GM19438 (cell line): ENCODE results near the gene UGT1A5.

Source experiments
- ATAC-seq: cut with Tn5 transposase; IDR thresholded peaks from one replicate; pipeline ENCODE4 v1.9.1; 2021; ENCODE audit warnings: low read depth; ENCODE audit not compliant: unreplicated experiment

UGT1A5 gene

GRCh38 chr2:233712611-233713261 is at the start of gene UGT1A5:
UGT1A5 (plus strand) TSS chr2:233712907; CDS start chr2:233712992, 85 bp downstream.
- no peak for ATAC-seq

DNA sequence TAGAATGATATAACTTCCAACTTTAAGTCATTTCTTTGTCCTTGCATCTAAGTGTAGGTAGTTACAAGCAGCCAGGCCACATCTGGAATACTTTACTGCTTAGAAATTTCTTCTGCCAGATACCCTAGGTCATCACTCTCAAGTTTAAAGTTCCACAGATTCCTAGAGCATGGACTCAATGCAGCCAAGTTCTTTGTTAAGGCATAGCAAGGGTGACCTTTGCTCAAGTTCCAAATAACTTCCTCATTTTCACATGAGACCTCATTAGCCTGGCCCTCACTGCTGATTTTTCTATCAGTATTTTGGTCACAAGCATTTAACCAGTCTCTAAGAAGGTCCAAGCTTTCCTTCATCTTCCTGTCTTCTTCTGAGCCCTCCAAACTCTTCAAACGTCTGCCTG is 48.8 kb upstream of the UGT1A5 start:
- no peak for ATAC-seq

DNA sequence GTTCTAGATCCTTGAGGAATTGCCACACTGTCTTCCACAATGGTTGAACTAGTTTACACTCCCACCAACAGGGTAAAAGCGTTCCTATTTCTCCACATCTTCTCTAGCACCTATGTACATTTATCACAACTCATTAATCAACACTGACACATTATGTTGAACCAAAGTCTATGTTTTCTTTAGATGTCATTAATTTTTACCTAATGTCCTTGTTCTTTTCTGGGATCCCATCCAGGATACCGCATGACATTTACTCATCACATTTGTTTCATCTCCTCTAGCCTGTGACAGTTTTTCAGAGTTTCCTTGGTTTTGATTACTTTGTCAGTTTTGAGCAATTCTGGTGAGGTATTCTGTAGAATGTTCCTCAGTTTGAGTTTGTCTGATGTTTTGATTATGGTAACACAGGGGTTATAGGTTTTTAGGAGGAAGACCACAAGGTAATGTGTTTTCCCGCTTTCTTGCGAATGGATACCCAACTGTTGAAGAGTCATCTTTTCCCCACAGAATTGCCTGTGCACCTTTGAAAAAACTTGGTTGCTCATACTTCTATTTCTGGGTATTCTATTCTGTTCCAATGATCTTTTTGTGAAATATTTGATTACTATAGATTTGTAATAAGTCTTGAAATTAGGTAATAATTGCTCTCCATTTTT is 44.0 kb upstream of the UGT1A5 start:
- no peak for ATAC-seq

- no peak for ATAC-seq
Measured at GRCh38 chr2:233671290-233672161, 41.2 kb upstream of the UGT1A5 start, which contains the start of gene UGT1A9. UGT1A9 (plus strand) TSS chr2:233671898; CDS start chr2:233671935, 37 bp downstream.

GRCh38 chr2:233672886-233673285 is 39.8 kb upstream of the UGT1A5 start:
- ATAC-seq = no peak

DNA sequence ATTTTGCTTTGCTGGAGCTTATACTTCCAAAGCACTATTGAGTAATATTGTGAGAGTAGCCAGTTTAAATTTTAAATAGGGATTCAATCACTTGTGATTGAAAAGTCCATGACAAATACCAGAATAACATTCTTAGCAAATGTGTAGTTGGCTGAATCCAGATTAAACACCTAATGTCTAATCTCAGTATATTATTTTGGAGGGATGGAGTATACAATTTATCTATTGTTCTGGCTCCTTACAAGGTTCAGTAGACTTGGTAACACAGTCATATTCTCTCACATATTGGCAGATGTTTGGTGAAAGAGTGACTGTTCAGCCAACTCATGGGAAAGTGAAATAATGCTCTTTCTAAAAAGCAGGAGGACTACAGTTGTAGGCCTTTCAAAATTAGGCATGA is 38.8 kb upstream of the UGT1A5 start:
- no peak for ATAC-seq

DNA sequence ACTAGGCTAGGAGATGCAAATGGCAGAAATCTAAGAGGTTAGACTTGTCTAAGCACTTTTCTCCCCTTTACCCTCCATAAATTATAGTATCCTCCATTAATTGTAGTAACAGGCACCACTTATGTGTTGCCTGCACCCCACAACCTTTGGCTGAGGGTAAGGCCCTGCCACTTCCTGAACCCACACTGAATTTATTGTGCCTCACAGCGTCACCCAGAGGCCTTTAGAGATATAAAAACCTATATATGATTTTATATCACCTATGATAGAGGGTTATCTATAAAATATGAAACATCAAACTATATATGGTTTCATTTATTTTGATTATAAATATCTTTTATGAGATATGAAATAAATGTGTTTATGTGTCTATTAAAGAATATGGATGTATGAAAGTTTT is 38.4 kb upstream of the UGT1A5 start:
- no peak for ATAC-seq

DNA sequence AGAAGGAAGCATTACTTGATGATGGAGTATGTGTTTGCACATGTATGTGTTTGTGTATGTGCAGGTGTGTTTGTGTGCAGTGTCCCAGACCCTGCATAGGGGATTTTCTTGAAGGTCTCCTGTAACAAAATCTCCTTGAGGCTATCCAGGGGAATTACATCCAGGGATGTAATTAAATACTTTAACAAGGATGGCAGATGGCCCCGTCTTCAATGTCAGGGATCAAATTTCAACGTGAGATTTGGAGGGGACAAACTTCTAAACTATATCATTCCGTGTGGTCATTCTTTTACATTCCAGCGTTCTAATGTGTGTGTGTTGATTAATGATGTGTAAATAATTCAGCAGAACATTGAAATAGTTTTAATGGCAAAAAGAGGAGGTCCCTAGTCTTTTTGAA is 37.7 kb upstream of the UGT1A5 start:
- ATAC-seq = no peak

DNA sequence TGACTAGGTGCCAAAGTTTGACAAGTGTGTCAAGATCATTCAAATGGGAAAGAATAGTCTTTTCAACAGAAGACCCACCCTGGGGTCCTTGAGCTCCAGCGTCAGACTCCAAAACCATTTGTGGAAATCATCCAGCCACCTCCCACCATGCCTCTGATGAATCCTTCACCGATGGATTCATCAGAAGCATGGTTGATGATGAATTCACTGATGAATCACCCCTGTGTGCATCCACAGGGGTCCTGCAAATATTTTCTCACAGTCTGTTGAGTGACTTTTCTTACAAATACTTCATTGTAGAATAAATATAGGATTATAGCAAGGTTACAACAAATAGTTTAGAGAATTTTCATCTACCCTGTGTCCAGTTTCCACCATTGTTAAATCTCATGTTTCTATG is 36.7 kb upstream of the UGT1A5 start:
- no peak for ATAC-seq

DNA sequence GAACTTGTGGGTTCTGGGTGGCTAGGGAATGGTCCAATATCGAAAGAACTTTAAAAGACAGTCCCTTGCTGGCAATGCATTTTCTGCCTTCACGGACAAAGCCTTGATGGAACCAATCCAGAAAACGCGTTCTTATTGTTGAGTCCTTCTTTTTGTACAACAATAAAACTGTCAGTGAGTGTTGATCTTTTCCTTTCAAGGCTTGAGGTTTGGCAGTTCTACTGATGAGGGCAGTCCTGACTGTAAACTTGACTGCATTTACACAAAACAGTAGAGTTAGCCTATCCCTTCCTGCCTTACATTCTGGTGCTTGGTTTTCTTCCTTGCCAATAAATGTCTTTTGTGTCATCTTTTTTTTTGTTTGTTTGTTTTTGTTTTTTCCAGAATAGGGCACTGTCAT is 33.5 kb upstream of the UGT1A5 start:
- no peak for ATAC-seq

DNA sequence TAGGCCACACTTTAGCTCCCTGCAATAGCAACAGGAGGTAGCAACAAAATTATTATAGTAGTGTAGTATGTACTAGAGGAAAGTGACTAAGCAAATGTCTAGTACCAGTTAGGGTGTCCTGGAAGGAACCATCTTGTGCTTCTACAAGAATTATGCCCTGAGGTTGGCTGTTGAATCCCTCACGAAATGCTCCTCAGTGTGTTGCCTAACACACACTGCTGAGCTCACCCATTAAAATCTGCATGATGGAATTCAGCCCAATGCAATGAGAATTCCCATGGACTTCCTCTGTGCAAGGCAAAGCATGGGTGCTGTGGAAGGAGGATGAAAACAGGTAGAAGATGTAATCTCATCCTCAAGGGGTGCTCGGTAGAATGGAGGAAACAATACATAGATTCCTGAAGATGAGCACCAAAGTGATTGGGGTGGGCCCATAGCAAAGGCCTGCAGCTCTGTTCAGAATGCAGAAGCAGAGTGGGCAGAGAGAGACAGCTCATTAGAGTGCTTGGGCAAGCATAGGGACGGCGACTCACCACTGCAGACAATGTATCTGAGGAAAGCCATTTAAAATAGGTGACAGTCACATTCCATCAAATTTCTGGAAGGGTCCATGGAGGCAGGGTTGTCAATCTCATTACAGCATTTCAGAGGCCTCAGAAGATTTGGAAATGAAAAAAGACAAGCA is 32.2 kb upstream of the UGT1A5 start:
- no peak for ATAC-seq

GRCh38 chr2:233681521-233682099 is 31.1 kb upstream of the UGT1A5 start, which contains the start of gene UGT1A7:
UGT1A7 (plus strand) TSS chr2:233681901; CDS start chr2:233681938, 37 bp downstream.
- ATAC-seq = no peak

GRCh38 chr2:233684640-233685039 is 28.1 kb upstream of the UGT1A5 start:
- no peak for ATAC-seq

GRCh38 chr2:233686928-233687327 is 25.8 kb upstream of the UGT1A5 start:
- no peak for ATAC-seq

- ATAC-seq = no peak
Measured at GRCh38 chr2:233688341-233688740, 24.4 kb upstream of the UGT1A5 start.

GRCh38 chr2:233689031-233689430 is 23.7 kb upstream of the UGT1A5 start:
- ATAC-seq = no peak

- ATAC-seq = no peak
Measured at GRCh38 chr2:233689501-233689900, 23.2 kb upstream of the UGT1A5 start.

- no peak for ATAC-seq
Measured at GRCh38 chr2:233690444-233690843, 22.3 kb upstream of the UGT1A5 start.

GRCh38 chr2:233691443-233692433 is 21.0 kb upstream of the UGT1A5 start:
- ATAC-seq = no peak
